HepG2 (cell line): Measurements from ENCODE around the gene ARPC3. TPM values are rescaled to one million over a fixed set of nuclear protein-coding genes. Genes with fewer than 3 reads are reported as not detected.

ENCODE experiments used
- DMAP1 ChIP-seq: IDR thresholded peaks from 2 replicates; pipeline ENCODE4 v1.6.1; 2016
- ELF1 ChIP-seq: sonication (generic); formaldehyde crosslinking; IDR thresholded peaks from 2 replicates; pipeline ENCODE4 v1.4.0; 2020; ENCODE audit warnings: missing genetic modification reagents
- FOXK1 ChIP-seq: sonication (generic); formaldehyde crosslinking; IDR thresholded peaks from 2 replicates; pipeline ENCODE4 v1.4.0; 2020; ENCODE audit warnings: low read depth, missing genetic modification reagents, borderline replicate concordance
- FOXK2 ChIP-seq: fragments of 450-650 bp; IDR thresholded peaks from 2 replicates; pipeline ENCODE4 v1.6.1; 2016
- HHEX ChIP-seq: IDR thresholded peaks from 2 replicates; pipeline ENCODE4 v1.6.1; 2016; ENCODE audit warnings: control low read depth
- KLF9 ChIP-seq: IDR thresholded peaks from 2 replicates; pipeline ENCODE4 v1.6.1; 2016; ENCODE audit warnings: low read depth
- NONO ChIP-seq, 2 experiments: fragments of 450-650 bp in 1 of 2; sonication (generic) in 1 of 2; formaldehyde crosslinking in 1 of 2; IDR thresholded peaks in 1 of 2; conservative IDR thresholded peaks in 1 of 2; 2 replicates each; pipeline versions ENCODE4 v1.6.1 to v1.8.0; 2017 to 2022; ENCODE audit warnings: mild to moderate bottlenecking in 1 of 2, missing genetic modification reagents in 1 of 2, moderate library complexity in 1 of 2
- PHF5A ChIP-seq: IDR thresholded peaks from one replicate; pipeline ENCODE4 v1.6.1; 2018; ENCODE audit warnings: low read depth, missing genetic modification reagents; ENCODE audit not compliant: unreplicated experiment
- SIN3A ChIP-seq: IDR thresholded peaks from 2 replicates; pipeline ENCODE4 v1.6.1; 2011; ENCODE audit warnings: low read depth, mild to moderate bottlenecking, control low read depth, low read length, borderline replicate concordance
- TEAD3 ChIP-seq: optimal IDR thresholded peaks from 2 replicates; pipeline ENCODE3; 2016; ENCODE audit warnings: borderline replicate concordance
- YEATS4 ChIP-seq: sonication (generic); formaldehyde crosslinking; IDR thresholded peaks from 2 replicates; pipeline ENCODE4 v1.4.0; 2020; ENCODE audit warnings: missing genetic modification reagents, borderline replicate concordance
- YY1 ChIP-seq: IDR thresholded peaks from 2 replicates; pipeline ENCODE4 v1.6.1; 2011; ENCODE audit warnings: low read length, low read depth, moderate library complexity, mild to moderate bottlenecking; ENCODE audit not compliant: insufficient read depth, insufficient replicate concordance
- ZBTB8A ChIP-seq: sonication (generic); formaldehyde crosslinking; IDR thresholded peaks from 2 replicates; pipeline ENCODE4 v1.4.0; 2020; ENCODE audit warnings: mild to moderate bottlenecking, low read depth, missing genetic modification reagents, borderline replicate concordance
- ZFP62 ChIP-seq: sonication (generic); formaldehyde crosslinking; IDR thresholded peaks from 2 replicates; pipeline ENCODE4 v1.4.0; 2020; ENCODE audit warnings: missing genetic modification reagents
- ZNF350 ChIP-seq: sonication (generic); formaldehyde crosslinking; IDR thresholded peaks from 2 replicates; pipeline ENCODE4 v1.4.0; 2020; ENCODE audit warnings: mild to moderate bottlenecking, low read depth, missing genetic modification reagents, borderline replicate concordance
- ZNF431 ChIP-seq: sonication (generic); formaldehyde crosslinking; IDR thresholded peaks from 2 replicates; pipeline ENCODE4 v1.9.0; 2022; ENCODE audit warnings: missing genetic modification reagents, low read depth, mild to moderate bottlenecking, borderline replicate concordance
- ZNF615 ChIP-seq: sonication (generic); formaldehyde crosslinking; IDR thresholded peaks from 2 replicates; pipeline ENCODE4 v1.5.0; 2020; ENCODE audit warnings: mild to moderate bottlenecking, missing genetic modification reagents, borderline replicate concordance
- polyA plus RNA-seq, 8 experiments: library from polyadenylated mRNA; depleted of rRNA in 3 of 8; stranded (reverse) in 7 of 8; unstranded in 1 of 8; fragments of >200 nt; fragmentation: Illumina TruSeq in 4 of 8; extraction: Trizol in 4 of 8; gene quantifications; 2 replicates each; pipeline versions ENCODE4 v1.2.1 to v1.2.3, GENCODE V29; 2011 to 2016; ENCODE audit warnings: low read depth in 4 of 8, missing spikeins in 1 of 8, mixed read lengths in 1 of 8; ENCODE audit not compliant: insufficient read depth in 1 of 8
- total RNA-seq, 5 experiments: library from RNA; depleted of rRNA; stranded (reverse); fragments of >200 nt; fragmentation: Illumina TruSeq; extraction: Trizol; gene quantifications; 2 replicates each; pipeline ENCODE4 v1.2.3, GENCODE V29; 2016; ENCODE audit warnings: low read depth in 1 of 5
- TF ChIP-seq, protein P1 (sequence below): sonication (generic); formaldehyde crosslinking; IDR thresholded peaks from 2 replicates; pipeline ENCODE4 v1.4.0; 2020; ENCODE audit warnings: mild to moderate bottlenecking, missing genetic modification reagents
- TF ChIP-seq, protein P2 (sequence below): sonication (generic); formaldehyde crosslinking; conservative IDR thresholded peaks from 2 replicates; pipeline ENCODE4 v1.8.0; 2022; ENCODE audit warnings: mild to moderate bottlenecking, moderate library complexity, missing genetic modification reagents
- TF ChIP-seq, protein P3 (sequence below): sonication (generic); formaldehyde crosslinking; IDR thresholded peaks from 2 replicates; pipeline ENCODE4 v1.9.0; 2021; ENCODE audit warnings: missing genetic modification reagents, borderline replicate concordance
- TF ChIP-seq, protein P4 (sequence below): sonication (generic); formaldehyde crosslinking; IDR thresholded peaks from 2 replicates; pipeline ENCODE4 v1.5.1; 2020; ENCODE audit warnings: mild to moderate bottlenecking, missing genetic modification reagents, moderate library complexity

Gene ARPC3
- total and polyA plus RNA-seq, 2 of the 13 experiments (the other 11 are each of a cell fraction or from before 2014, with no cell fraction given) = 32.7 to 234 TPM

GRCh38 chr12:110468214-110469048 lies 18.3 kb upstream of the ARPC3 start, which contains the start of the genes FAM216A and GPN3 (continued):
- TF ChIP-seq, protein P1, sequence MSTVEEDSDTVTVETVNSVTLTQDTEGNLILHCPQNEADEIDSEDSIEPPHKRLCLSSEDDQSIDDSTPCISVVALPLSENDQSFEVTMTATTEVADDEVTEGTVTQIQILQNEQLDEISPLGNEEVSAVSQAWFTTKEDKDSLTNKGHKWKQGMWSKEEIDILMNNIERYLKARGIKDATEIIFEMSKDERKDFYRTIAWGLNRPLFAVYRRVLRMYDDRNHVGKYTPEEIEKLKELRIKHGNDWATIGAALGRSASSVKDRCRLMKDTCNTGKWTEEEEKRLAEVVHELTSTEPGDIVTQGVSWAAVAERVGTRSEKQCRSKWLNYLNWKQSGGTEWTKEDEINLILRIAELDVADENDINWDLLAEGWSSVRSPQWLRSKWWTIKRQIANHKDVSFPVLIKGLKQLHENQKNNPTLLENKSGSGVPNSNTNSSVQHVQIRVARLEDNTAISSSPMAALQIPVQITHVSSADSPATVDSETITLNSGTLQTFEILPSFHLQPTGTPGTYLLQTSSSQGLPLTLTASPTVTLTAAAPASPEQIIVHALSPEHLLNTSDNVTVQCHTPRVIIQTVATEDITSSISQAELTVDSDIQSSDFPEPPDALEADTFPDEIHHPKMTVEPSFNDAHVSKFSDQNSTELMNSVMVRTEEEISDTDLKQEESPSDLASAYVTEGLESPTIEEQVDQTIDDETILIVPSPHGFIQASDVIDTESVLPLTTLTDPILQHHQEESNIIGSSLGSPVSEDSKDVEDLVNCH (CRISPR knock-in tag) = no peak
- TF ChIP-seq SIN3A = no peak
- peak; percentile 92 for TF ChIP-seq TEAD3
- no peak for TF ChIP-seq ZFP62
- TF ChIP-seq, protein P2, sequence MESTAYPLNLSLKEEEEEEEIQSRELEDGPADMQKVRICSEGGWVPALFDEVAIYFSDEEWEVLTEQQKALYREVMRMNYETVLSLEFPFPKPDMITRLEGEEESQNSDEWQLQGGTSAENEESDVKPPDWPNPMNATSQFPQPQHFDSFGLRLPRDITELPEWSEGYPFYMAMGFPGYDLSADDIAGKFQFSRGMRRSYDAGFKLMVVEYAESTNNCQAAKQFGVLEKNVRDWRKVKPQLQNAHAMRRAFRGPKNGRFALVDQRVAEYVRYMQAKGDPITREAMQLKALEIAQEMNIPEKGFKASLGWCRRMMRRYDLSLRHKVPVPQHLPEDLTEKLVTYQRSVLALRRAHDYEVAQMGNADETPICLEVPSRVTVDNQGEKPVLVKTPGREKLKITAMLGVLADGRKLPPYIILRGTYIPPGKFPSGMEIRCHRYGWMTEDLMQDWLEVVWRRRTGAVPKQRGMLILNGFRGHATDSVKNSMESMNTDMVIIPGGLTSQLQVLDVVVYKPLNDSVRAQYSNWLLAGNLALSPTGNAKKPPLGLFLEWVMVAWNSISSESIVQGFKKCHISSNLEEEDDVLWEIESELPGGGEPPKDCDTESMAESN = peak; percentile 72
- no peak for TF ChIP-seq NONO (IDR thresholded peaks at IDR 0.05)
- TF ChIP-seq NONO (CRISPR knock-in tag; conservative IDR thresholded peaks at IDR 0.05) = peak; percentile 57
- no peak for TF ChIP-seq PHF5A (CRISPR knock-in tag)
- TF ChIP-seq, protein P3, sequence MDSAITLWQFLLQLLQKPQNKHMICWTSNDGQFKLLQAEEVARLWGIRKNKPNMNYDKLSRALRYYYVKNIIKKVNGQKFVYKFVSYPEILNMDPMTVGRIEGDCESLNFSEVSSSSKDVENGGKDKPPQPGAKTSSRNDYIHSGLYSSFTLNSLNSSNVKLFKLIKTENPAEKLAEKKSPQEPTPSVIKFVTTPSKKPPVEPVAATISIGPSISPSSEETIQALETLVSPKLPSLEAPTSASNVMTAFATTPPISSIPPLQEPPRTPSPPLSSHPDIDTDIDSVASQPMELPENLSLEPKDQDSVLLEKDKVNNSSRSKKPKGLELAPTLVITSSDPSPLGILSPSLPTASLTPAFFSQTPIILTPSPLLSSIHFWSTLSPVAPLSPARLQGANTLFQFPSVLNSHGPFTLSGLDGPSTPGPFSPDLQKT = no peak
- TF ChIP-seq YEATS4 (CRISPR knock-in tag) = peak; percentile 72; the same call in 1 of the 2 replicates
- TF ChIP-seq ZNF350 (CRISPR knock-in tag) = peak; percentile 57; the same call in 1 of the 2 replicates
- TF ChIP-seq, protein P4, sequence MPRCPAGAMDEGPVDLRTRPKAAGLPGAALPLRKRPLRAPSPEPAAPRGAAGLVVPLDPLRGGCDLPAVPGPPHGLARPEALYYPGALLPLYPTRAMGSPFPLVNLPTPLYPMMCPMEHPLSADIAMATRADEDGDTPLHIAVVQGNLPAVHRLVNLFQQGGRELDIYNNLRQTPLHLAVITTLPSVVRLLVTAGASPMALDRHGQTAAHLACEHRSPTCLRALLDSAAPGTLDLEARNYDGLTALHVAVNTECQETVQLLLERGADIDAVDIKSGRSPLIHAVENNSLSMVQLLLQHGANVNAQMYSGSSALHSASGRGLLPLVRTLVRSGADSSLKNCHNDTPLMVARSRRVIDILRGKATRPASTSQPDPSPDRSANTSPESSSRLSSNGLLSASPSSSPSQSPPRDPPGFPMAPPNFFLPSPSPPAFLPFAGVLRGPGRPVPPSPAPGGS (CRISPR knock-in tag) = peak; percentile 60; the same call in 1 of the 2 replicates
- peak; percentile 44; the same call in 1 of the 2 replicates for TF ChIP-seq FOXK1 (CRISPR knock-in tag)
- TF ChIP-seq ZNF431 (CRISPR knock-in tag) = no peak
- TF ChIP-seq ELF1 (CRISPR knock-in tag) = peak; percentile 77
- no peak for TF ChIP-seq FOXK2
- no peak; the same call in 1 of the 2 replicates for TF ChIP-seq ZBTB8A (CRISPR knock-in tag)
- TF ChIP-seq DMAP1 (CRISPR knock-in tag) = peak; percentile 86
- TF ChIP-seq KLF9 (CRISPR knock-in tag) = 0 out of 2 replicates have a peak, but pooled peaks have one; percentile 65
- no peak for TF ChIP-seq HHEX (CRISPR knock-in tag)
- no peak for TF ChIP-seq ZNF615 (CRISPR knock-in tag)
- TF ChIP-seq YY1 = peak; percentile 82
